GM18909 (cell line): Measurements from ENCODE around the gene DCPS.
A peak's percentile ranks its signal among the peaks of the same experiment; 100 is the strongest.
"Not testable (repeated sequence)": the region's sequence is repeated elsewhere in the genome, so short reads cannot be mapped to it uniquely, and the experiment has no call there.

Experiments used
- ATAC-seq: cut with Tn5 transposase; IDR thresholded peaks from one replicate; pipeline ENCODE4 v1.9.1; 2021; ENCODE audit warnings: mild to moderate bottlenecking; ENCODE audit not compliant: unreplicated experiment, poor library complexity

The DCPS gene, protein sequence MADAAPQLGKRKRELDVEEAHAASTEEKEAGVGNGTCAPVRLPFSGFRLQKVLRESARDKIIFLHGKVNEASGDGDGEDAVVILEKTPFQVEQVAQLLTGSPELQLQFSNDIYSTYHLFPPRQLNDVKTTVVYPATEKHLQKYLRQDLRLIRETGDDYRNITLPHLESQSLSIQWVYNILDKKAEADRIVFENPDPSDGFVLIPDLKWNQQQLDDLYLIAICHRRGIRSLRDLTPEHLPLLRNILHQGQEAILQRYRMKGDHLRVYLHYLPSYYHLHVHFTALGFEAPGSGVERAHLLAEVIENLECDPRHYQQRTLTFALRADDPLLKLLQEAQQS

GRCh38 chr11:126303623-126304456 is at the start of gene DCPS:
Gene DCPS (plus strand): TSS chr11:126304060. CDS start chr11:126304081, 21 bp downstream.
- peak; percentile 89 for ATAC-seq

GRCh38 chr11:126254819-126255218 is 49.0 kb upstream of the DCPS start:
- no peak for ATAC-seq

DNA sequence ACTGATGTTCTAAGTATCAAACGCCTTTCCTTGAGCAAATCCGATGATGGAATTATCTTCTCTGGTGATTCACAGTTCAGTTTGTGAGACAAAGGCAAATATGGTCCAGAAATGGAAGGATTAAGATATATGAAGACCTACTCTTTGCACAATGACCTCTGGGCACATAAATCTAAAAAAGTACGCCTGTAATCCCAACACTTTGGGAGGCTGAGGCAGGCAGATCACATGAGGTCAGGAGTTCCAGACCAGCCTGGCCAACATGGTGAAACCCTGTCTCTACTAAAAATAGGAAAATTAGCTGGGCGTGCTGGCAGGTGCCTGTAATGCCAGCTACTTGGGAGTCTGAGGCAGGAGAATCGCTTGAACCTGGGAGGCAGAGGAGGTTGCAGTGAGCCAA is 48.4 kb upstream of the DCPS start:
- ATAC-seq, result not testable (repeated sequence)

DNA sequence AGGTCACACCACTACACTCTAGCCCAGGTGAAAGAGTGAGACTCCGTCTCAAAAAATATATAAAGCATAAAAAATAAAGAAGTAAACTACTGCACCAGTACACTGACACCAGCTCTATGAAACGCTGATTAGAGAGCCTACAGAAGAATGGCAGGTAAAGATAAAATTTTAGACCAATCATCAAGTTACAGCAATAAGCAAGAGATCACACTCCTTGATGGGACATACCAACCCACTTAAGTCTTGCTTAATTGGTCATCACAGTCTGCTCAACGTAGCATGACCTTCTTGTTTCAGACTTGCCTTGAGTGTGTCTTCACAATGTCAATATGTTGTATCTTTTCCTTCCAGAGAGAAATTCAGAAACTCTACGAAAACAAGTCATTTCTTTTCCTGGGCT is 47.6 kb upstream of the DCPS start:
- ATAC-seq, result no peak

DNA sequence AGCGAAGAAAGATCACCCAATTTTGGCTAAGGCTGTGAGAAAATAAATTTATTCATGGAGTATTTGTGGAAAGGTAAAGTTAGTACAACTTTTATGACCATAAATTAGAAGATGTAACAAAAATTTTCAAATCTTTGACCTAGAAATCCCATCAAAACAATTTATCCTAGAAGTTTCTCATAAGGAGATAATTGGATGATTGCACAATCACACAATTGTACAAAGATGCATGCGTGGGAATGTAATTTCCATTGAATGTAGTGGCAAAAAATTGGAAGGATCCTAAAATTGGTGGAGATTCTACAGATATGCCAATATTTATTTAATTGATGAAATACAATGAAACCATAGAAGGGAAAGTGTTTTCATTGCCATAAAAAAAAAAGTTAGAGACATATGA is 46.7 kb upstream of the DCPS start:
- no peak for ATAC-seq

DNA sequence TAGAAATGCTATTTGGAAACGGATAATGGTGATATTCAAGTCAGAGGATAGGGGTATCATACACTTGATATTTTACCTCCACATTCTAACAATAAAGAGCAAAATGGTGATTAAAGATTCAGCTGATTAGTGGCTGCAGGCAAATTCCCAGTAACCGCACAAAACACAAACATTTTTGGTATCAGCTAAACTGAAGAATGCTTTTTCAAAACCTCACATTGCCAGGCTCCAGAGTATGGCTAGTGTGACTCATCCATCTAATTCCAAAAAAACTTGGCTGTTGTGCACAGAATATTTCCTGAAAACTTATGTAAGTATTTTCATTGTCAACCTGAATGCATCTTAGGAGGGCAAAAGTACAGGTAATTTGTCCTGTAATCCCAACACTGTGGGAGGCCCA is 46.1 kb upstream of the DCPS start:
- ATAC-seq, result no peak

- ATAC-seq, result no peak
Measured at GRCh38 chr11:126262216-126262615, 41.6 kb upstream of the DCPS start.

DNA sequence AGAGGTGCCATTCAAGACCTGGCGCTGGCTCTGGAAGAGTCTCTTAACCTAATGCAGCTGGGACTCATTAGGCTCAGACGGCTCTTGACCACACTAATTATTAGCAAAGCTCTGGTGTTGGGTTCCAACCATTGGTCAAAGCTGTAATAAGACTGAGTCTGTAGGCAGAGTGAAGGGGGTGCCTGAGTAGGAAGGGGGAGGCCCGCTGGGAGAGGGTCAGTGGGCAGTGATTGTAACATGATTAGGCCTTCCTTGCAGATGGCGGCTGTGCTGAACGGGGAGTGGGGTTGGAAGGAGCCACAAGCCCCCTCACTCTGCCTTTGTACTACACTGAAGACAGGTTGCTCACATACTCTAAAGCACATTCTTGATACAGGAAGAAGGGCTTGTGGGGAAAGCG is 40.4 kb upstream of the DCPS start:
- no peak for ATAC-seq

- no peak for ATAC-seq
Measured at GRCh38 chr11:126265811-126266210, 38.0 kb upstream of the DCPS start.

GRCh38 chr11:126267650-126268049 is 36.2 kb upstream of the DCPS start:
- no peak for ATAC-seq

DNA sequence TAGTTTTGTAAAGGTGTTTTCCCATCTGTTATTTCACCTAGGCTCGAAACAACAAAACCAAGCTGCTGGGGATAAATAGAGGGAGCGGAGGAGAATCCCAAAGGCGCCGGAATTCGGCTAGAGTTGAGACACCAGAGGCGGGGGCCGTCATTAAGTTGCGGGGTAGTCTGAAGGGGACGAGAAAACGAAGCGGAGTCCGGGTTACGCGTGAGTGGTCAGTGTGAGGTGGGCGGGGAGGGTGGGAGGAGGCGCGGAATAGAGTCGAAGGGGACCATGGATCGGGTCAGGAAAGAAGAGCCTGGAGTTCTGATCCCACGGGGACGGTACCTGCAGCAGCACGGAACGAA is 35.5 kb upstream of the DCPS start:
- no peak for ATAC-seq

GRCh38 chr11:126268708-126269579 is 34.9 kb upstream of the DCPS start, which contains the start of the genes FOXRED1 and SRPRA:
Gene FOXRED1 (plus strand): TSS chr11:126269154. CDS start chr11:126269207, 53 bp downstream.
Gene SRPRA (minus strand): TSS chr11:126268895. CDS start chr11:126268804, 91 bp downstream.
- peak; percentile 99 for ATAC-seq

DNA sequence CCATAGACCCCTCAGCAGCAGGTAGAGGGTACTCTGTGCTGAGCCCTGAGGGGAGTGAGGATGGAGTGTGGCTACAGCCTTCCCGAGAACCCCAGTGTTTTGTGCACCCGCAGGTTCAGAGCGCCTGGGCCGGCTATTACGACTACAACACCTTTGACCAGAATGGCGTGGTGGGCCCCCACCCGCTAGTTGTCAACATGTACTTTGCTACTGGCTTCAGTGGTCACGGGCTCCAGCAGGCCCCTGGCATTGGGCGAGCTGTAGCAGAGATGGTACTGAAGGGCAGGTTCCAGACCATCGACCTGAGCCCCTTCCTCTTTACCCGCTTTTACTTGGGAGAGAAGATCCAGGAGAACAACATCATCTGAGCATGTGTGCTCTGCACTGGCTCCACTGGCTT is 26.5 kb upstream of the DCPS start:
- no peak for ATAC-seq

- ATAC-seq, result no peak
Measured at GRCh38 chr11:126277780-126278179, 26.1 kb upstream of the DCPS start.

GRCh38 chr11:126279191-126279590 is 24.7 kb upstream of the DCPS start:
- ATAC-seq, result no peak

DNA sequence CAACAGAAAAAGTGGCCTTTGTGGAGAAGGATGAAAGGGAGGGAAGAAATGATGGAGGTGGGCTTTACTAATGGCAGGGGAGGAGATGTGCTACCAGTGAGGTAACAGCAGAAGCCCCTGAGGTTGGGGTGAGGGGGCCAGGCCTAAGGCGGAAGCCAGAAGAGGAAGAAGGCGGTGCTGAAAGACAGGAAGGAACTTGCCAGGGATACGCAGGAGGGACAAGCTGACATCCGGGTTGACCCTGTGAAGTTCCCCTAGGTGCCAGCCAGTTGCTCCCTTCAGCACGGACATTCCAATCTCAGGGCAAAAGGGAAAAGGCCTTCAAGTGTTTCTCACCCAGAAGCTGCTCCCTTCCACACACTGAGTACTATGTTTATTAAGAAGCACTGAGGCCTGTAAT is 23.3 kb upstream of the DCPS start:
- no peak for ATAC-seq

DNA sequence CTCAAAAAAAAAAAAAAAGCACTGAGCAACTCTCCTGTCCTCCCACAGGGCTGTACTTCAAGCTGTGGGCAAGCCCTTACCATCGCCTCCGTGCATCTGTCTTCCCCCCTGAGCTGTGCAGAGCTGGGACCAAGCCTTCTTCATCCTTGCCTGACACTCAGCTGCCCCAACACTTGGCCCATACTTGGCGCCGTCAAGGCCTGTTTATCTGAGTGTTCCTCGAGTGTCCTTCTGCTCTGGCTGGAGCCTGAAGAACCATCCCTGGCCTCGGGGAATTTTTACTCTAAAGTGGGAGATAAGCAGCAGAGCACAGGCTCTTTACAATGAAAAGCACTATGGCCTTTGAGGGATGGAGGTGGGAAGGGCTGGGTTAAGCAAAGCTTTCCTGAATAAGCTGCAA is 22.6 kb upstream of the DCPS start:
- ATAC-seq, result no peak

- ATAC-seq, result no peak
Measured at GRCh38 chr11:126281666-126282175, 22.1 kb upstream of the DCPS start.

- peak; percentile 25 for ATAC-seq
Measured at GRCh38 chr11:126282361-126282735, 21.5 kb upstream of the DCPS start.
